Stimulated activated CD8-positive, alpha-beta memory T cell treated with anti-CD3 and anti-CD28 coated beads, Interleukin-15, amount 100 ng/mL, for 4 hours (primary cell): ENCODE results near the gene LRFN4.
A peak's percentile ranks its signal among the peaks of the same experiment; 100 is the strongest.

Source experiments
- DNase-seq, 2 donors: peaks; one replicate each; pipeline ENCODE4 v3.0.0-alpha.2; 2020; ENCODE audit warnings: low read depth in 2 of 2

LRFN4 gene

GRCh38 chr11:66870616-66871520 is 14.0 kb downstream of the LRFN4 start:
- DNase-seq = no peak

- no peak for DNase-seq
Measured at GRCh38 chr11:66871521-66871901, 14.6 kb downstream of the LRFN4 start.

DNA sequence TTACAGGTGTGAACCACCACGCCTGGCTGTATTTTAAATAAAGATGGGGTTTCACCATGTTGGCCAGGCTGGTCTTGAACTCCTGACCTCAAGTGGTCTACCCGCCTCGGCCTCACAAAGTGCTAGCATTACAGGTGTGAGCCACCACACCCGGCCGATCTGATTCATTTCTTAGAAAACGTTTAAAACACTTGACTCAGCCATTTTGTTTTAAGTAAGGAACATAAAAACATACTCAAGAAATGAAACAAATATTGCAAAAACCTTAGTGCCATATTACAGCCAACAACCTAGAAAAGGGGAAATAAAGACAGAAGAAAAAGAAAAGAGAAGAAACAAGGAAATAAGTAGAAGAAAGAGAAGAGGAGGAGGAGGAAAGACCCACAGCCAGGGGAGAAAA is 17.4 kb downstream of the LRFN4 start:
- DNase-seq = no peak

DNA sequence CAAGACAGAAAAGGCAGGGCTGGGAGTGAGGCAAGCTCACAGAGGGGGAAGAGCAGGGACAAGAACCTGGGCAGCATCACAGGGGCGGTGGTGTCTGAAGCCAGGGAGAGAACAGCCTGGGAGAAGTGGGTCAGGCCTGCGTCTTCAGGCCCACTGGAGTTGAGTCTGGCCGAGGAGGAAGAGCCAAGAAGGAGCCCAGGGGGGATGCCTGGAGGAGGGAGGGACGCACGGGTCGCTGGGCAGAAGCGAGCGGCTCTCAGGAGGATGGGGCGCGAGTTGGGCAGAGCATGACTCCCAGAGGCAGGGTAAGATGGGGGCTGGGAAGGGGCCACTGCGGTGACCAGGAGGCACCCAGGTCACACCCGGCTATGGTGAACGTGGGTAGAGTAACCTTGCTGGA is 18.5 kb downstream of the LRFN4 start:
- DNase-seq = no peak

- no peak for DNase-seq
Measured at GRCh38 chr11:66877588-66878385, 20.9 kb downstream of the LRFN4 start.

DNA sequence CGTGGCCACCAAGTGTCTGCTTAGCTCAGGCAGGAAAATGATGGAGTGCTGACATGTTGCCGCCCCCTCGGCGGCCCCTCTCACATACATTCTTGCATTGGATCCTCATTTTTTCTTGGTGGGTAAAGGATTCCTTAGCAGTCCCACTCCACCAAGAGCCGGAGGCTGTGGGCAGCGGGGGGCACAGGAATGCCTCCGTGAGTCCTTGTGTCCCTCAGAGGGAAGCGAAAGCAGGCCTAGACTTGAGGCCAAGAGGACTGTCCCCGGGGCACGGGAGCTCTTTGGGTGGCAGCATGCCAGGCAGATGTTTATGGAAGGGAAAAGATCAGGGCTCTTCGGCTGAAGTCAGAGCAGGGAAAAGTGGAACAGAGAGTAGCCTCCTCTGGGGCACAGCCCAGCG is 21.6 kb downstream of the LRFN4 start:
- DNase-seq = no peak

- no peak for DNase-seq
Measured at GRCh38 chr11:66879000-66879399, 22.1 kb downstream of the LRFN4 start.

DNA sequence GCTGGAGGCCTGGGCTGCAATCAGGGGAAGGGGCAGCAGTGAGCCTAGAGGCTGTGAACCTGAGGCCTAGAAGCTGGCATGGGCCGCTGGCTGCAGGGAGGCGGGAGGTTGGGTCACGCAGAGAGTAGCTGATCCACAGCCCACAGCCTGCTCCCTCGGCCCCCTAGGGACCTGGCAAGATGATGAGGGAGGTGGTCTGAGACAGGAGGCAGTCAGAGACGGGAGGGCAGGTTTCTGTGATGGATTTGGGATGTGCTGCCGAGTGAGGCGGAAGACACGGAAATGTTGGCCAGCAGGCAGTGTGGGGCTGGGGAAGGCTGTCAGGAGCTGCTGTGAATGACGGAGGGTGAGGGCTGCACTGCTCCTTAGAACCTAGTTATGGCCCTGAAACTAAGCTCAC is 22.7 kb downstream of the LRFN4 start:
- no peak for DNase-seq

GRCh38 chr11:66879999-66880398 is 23.1 kb downstream of the LRFN4 start:
- no peak for DNase-seq

GRCh38 chr11:66880496-66881450 is 23.9 kb downstream of the LRFN4 start:
- no peak for DNase-seq

DNA sequence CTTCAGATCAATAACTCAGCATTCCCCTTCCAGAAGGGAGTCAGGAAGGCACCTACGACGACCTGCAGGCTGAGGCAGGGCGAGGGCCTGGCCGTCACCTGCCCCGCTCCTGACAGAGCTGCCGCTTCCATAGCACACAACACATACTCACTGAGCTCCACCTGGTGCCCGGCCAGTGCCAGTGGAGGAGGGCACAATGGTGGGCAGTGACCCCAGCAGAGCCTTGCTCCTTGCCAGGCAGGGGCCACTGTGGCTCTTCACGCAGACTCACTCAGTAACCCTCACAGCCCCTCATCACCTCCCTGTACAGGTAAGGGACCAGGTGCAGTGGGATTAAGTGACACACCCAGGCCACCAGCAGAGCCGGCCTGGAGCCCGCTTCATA is 24.6 kb downstream of the LRFN4 start:
- no peak for DNase-seq

GRCh38 chr11:66881927-66882452 is 25.1 kb downstream of the LRFN4 start:
- no peak for DNase-seq

GRCh38 chr11:66882561-66883015 is 25.7 kb downstream of the LRFN4 start:
- DNase-seq = no peak

GRCh38 chr11:66883016-66883965 is 26.4 kb downstream of the LRFN4 start:
- DNase-seq = peak in 1 of 2 donors; percentile 17

GRCh38 chr11:66884443-66884842 is 27.6 kb downstream of the LRFN4 start:
- DNase-seq = no peak

DNA sequence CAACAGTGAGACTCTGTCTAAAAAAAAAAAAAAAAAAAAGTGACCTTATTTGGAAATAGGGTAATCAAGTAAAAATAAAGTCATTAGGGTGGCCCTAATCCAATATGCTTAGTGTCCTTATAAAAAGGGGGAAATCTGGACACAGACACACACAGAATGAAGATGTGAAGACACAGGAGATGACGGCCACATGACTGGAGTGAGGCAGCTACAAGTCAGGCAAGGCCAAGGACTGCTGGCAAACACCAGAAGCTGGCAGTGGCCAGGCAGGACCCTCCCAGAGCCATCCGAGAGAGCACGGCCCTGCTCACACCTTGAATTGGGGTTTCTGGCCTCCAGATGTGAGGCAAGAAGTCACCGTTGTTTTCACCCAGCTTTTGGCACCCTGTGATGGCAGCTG is 28.6 kb downstream of the LRFN4 start:
- DNase-seq = no peak

GRCh38 chr11:66885950-66886440 is 29.1 kb downstream of the LRFN4 start:
- DNase-seq = no peak

- no peak for DNase-seq
Measured at GRCh38 chr11:66886671-66887221, 29.9 kb downstream of the LRFN4 start.

GRCh38 chr11:66887526-66887925 is 30.7 kb downstream of the LRFN4 start:
- DNase-seq = no peak

DNA sequence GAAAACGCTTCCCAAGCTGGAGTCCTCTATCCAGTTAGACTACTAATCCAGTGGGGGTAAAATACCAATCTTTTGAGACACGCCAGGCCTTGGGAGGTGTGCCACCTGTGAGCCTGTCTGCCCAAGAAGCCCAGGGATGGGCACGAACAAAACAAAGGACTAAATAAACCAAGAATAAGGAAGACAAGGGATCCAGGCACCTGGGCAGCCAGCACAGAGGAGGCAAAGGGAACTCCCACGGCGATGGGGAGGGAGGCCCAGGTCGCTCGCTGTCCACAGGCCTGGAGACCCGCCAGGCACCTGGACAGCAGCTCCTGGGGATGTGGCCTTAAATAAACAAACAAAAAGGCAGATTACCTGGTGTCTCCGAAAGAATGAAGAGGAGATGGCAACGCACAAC is 31.4 kb downstream of the LRFN4 start:
- no peak for DNase-seq
